HG02610 (cell line): ENCODE data around the gene MTA3.
"Not testable (repeated sequence)": the region's sequence is repeated elsewhere in the genome, so short reads cannot be mapped to it uniquely, and the experiment has no call there.

Source experiments
- ATAC-seq: cut with Tn5 transposase; IDR thresholded peaks from one replicate; pipeline ENCODE4 v1.9.1; 2021; ENCODE audit warnings: mild to moderate bottlenecking, moderate library complexity; ENCODE audit not compliant: unreplicated experiment

Gene MTA3

DNA sequence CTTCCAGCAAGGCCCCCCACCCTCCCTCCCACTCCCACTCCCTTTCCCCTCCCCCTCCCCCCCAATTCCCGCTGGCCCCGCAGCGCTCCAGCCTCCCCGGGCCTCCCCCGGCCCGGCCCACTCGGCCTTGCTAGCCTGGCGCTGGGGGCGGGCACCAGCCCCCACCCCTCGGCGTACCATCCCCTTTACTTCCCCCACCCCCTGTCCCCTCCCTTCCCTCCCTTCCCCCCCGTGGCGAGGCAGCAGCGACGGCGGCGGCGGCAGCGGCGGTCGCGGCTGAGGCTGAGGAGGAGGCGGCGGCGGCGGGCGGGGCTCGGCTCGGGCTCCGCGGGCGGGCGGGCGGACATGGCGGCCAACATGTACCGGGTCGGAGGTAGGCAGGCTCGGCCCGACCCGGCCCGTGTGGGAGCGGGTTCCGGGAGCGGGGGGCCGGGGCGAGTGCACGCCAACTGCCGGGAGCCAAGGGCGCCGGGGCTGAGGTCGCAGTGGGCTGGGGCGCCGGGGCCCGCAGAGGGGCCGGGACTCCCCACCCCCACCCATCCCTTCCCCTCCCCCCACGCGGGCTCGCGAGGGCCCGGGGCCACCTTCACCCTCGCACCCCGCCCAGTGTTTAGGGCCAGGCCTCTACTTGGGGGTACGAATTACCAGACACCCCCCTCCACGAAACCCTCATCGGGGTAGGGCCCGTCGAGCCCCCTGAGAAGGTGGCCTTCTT lies at the start of gene MTA3:
Gene MTA3 (plus strand): TSS at position 232 of the 715 bp plus-strand sequence. CDS start 114 bp downstream, at position 346.
- ATAC-seq, result peak; percentile 27

DNA sequence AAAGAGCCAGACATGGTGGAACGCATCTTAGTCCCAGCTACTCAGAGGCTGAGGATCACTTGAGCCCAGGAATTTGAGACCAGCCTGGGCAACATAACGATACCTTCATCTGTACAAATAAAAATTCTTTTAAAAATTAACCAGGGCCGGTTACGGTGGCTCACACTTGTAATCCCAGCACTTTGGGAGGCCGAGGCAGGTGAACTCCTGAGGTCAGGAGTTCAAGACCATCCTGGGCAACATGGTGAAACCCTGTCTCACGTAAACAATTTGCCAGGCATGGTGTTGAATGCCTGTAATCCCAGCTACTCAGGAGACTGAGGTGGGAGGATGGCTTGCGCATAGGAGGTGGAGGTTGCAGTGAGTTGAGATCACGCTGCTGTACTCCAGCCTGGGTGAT lies 48.8 kb upstream of the MTA3 start:
- no peak for ATAC-seq

DNA sequence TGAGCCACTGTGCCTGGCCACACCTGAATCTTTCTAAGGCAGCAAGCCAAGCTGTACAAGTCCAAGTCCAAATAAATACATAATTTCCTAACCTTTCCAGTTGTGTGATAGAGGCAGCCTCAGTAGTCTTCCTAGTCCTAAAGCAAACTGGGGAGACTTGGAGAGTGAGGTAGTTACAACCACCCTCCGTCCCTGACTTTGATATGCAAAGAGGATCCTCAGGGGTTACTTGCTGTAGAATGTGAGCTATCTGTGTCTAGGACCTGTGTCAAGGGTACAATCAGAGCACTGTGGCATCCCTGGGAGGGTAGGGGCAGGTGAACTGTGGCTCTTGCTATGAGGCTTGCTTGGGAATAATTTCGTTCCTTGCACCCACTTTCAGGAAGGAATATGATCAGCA lies 46.4 kb upstream of the MTA3 start:
- ATAC-seq, result no peak

DNA sequence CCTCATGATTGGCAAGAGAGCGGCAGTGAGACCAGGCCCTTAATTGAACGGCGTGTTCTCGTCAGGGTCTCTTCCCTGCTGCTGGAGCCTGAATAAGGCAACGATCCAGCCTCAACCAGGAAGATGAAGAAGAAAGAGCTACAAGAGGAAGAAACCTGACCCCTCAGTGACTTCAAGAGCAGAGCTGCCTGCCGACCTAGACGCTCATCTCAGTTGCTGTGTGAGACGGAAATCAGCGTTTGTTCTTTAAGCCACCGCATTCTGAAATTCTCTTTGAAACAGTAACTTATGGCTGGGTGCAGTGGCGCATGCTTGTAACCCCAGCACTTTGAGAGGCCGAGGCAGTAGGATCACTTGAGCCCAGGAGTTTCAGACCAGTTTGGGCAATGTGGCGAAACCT lies 45.1 kb upstream of the MTA3 start:
- ATAC-seq, result no peak

DNA sequence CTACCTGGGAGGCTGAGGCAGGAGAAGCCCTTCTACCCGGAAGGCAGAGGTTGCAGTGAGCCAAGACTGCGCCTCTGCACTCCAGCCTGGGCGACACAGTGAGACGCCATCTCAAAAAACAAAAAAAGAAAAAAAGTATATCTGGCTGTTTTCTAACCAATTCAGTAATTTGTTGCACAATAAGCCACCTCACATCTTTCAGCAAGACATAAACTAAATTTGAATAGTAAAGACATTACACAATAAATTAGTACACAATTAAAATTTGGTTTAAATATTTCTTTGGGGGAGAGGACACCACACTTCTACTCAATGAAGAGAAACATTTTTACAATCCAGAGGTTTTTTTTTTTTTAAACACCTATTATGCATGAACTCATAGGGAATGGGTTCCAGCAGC lies 36.0 kb upstream of the MTA3 start:
- ATAC-seq, result no peak

DNA sequence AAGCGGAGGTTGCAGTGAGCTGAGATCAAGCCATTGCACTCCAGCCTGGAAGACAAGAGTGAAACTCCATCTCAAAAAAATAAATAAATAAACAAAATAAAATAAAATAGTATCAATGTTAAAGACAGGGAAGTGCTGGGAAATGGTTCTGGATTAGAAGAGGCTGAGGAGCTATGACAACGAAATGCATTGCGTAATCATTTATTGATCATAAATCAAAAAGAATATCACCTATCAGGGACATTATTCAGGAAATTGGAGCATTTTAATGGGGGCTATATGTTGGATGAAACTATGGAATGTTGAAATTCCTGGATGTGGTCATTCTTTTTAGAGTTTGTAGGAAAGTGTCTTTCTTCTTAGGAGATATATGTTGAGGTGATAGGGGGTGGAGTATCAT lies 30.9 kb upstream of the MTA3 start:
- ATAC-seq, result no peak

DNA sequence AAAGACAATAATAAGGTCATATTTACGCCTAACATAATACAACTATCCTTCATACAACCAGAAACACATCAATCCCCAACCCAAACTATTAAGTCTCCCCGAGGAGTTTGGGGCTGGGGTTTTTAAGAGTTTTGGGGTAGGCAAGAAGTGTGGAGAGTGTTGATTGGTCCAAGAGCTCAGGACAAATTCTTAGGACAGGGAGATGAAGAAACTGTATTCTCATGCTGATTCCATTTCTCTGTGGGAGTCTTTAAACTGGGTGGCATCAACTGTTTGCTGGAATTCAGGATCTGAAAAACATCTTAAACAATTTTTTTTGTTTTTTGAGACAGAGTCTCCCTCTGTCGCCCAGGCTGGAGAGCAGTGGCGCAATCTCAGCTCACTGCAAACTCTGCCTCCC lies 25.6 kb upstream of the MTA3 start:
- ATAC-seq, result no peak

DNA sequence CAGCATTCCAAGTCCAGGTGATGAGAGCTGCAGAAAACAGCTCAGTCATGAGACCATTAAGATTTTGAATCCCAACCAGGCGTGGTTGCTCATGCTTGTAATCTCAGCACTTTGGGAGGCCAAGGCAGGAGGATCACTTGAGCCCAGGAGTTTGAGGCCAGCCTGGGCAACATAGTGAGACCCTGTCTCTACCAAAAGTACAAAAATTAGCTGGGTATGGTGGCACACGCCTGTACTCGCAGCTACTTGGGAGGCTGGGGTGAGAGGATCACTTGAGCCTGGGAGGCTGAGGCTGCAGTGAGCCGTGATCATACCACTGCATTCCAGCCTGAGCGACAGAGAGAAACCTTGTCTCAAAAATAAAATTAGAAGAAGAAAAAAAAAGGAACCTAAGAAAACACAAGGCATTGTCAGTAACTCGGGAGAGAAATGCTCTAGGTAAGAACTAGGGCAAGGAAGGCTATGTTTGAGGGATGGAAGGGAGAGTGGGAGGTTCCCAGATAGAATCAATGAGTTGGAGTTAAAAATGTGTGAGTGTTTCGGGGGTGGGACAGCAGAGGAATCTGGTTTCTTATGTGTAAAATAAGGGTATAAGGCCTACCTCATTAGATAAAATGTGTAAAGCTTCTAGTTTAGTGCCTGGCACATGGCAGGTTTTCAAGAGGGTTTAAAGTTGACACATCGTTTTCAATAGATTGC lies 23.3 kb upstream of the MTA3 start:
- no peak for ATAC-seq

DNA sequence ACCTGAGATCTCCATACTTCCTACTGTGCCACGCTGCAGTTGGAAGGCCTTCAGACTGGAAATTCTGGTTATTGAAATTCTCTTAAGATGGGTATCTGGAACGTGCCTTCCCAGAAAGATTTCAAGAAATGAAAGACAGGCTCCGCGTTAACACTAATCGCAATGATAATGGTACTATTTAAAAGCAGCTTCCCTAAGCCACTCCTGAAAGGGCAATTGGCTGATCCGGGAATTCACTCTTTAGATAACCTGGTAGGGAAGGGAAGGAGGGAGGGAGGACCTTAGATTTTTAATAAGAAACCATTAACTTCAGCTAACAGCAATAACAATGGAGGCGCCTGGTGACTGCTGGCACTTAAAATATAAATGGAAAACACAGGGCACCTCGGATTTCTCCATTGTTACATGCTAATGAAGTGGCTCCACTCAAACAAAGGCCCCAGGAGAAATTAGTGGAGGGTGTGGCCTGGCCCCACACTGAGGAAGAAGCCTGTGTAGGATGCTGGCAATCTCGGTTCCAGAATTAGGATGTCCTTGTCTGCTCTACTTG lies 22.5 kb upstream of the MTA3 start:
- ATAC-seq, result no peak

DNA sequence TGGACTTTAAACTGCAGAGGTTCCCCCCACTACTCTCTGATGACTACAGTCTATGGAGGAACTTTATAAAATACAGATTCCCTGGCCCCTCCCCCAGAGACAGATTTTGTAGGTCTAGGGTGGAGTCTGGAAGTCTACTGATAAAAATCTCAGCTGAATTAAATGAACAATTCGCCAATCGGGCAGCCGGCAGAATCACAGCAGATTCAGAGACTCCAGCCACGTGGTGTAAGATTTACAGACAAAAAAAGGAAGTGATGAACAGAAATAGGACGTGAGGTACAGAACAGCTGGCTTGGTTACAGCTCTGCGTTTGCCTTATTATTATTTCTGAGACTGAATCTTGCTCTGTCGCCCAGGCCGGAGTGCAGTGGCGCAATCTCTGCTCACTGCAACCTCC lies 21.4 kb upstream of the MTA3 start:
- ATAC-seq, result no peak

DNA sequence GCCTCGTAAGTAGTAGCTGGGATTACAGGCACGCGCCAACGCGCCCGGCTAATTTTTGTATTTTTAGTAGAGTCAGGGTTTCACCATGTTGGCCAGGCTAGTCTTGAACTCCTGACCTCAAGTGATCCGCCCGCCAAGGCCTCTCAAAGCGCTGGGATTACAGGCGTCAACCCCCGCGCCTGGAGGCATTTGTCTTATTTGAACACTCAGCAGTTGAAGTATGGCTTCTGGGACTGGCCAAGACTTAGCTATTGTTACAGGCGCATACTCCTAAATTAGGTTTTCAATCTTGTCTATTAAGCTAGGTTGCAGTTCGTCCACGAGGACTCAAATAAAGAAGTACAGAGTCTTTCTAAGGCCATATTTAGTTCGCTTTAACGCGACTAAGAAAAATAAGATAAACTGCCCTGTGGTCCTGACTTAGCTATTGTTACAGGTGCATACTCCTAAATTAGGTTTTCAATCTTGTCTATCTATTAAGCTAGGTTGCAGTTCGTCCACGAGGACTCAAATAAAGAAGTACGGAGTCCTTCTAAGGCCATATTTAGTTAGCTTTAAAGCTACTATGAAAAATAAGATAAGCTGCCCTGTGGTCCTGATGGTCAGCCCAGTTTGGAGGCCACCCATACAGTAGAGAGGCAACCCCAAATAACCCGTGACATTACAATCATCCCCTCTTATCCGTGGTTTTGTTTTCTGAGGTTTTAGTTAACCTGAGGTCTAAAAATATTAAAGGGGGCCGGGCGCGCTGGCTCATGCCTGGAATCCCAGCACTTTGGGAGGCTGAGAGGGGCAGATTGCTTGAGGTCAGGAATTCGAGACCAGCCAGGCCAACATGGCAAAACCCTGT lies 20.8 kb upstream of the MTA3 start:
- ATAC-seq, result no peak

DNA sequence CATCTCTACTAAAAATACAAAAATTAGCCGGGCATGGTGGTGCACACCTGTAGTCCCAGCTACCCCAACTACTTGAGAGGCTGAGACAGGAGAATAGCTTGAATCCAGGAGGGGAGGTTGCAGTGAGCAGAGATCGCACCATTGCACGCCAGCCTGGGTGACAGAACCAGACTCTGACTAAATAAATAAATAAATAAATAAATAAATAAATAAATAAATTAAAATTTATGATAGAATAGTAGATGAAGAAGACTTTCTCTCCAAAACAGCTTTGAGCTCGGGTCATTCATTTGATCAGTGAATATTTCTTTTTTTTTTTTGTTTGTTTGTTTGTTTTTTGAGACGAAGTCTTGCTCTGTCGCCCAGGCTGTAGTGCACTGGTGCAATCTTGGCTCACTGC lies 17.6 kb upstream of the MTA3 start:
- ATAC-seq, result no peak

DNA sequence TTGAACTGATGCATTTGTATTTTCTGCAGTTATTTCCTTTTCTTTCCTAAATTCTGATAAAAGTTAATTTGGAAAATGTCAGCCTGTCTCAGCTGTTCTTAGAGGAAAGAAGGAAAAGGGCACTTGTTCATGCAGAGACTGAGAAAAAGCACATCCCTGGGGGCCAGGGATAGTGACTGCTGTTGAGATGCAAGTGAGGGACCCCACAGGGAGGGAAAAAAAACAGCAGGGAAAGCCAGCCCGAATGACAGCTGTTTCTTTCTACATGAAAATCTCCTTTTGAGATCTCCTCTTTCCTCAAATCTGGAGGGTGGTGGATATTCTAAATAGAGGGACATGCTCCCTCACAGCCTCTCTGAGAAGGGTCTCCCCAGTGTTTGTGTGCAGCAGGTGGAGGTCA lies 14.0 kb upstream of the MTA3 start:
- no peak for ATAC-seq

DNA sequence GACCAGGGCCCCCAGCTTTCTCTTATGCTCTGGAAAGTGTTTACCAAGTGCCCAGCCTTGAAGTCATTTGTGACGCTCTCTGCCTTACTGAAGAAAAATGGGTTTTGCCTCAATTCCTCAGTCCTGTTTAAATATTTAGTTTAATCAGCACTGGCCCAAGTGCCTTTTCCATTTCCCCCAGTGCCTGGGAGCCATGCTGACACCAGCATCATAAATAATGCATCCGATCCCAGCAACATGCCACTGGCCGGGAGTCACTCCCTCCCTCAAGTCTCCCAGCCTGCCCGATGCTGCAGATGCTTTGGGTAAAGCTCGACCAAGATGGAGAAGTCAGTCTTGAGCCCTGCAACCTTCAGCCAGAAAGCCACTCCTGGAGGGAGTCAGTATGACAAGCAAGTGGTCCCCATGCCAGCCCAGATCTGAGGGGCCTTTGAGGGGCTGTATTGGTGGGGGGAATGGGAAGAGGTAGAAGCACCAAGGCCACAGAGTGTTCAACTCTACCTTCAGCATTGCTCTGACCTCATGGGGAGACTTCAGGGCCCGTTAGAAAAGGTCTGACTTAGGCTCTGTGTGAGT lies 12.0 kb upstream of the MTA3 start:
- no peak for ATAC-seq

DNA sequence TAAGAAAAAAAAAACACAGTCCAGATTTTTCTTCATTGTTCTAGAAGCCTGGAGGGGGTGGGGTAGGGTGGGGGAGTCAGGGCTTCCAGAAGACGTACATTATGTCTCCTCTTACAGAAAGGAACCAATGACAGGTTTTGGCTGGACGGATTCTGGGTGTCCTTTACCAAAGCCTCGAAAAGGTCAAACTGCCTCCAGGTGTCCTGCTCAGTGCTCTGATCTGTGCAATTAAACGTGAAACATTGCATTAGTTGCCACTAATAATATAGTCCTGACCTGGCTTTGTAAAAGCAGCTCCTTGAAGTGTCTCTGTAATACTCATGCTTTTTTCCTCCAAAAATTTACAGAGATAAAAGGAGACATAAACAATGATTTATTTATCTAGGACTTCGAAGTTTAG lies 11.1 kb upstream of the MTA3 start:
- no peak for ATAC-seq

DNA sequence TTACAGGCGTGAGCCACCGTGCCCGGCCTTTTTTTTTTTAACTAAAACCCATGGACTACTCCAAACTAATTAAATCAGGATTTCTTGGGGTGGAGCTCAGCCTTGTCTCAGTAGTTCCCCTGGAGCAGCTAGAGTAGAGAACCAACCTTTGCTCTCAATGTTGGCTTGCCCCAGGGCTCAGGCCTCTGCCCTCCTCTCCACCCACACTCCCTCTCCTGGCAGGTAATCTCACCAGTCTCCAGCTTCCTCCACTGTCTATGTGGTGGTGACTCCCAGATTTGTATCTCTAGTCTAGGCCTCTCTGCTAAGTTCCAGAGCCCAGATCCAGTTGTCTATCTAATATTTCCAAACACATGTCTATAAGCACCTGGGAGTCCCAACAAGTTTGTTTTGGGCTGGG lies 9.6 kb upstream of the MTA3 start:
- ATAC-seq, result no peak

DNA sequence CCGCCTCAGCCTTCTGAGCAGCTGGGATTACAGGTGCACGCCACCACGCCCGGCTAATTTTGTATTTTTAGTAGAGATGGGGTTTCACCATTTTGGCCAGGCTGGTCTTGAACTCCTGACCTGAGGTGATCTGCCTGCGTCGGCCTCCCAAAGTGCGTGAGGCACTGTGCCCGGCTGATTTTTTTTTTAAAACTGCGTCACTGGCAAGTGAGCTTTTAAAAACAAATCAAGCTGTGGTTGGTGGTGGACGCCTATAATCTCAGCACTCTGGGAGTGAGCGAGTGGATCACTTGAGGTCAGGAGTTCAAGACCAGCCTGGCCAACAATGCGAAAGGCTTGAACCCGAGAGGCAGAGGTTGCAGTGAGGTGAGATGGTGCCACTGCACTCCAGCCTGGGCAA lies 8.3 kb upstream of the MTA3 start:
- not testable (repeated sequence) for ATAC-seq

DNA sequence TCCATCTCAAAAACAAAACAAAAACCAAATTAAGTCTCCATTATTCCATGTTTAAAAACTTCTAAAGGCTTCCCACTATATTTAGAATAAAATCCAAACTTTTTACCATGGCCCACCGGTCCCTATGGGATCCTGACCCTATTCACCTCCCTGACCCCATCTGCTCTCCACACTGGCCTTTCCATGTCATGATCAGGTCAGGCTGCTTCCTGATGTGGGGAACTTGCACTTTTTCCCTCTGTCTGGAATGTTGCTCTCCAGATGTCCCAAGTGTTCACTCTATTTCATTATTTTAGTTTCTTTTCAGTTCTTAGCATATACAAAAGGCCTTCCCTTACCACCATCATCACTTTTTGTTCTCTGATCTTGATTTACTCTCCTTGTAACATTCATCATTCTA lies 7.5 kb upstream of the MTA3 start:
- no peak for ATAC-seq

DNA sequence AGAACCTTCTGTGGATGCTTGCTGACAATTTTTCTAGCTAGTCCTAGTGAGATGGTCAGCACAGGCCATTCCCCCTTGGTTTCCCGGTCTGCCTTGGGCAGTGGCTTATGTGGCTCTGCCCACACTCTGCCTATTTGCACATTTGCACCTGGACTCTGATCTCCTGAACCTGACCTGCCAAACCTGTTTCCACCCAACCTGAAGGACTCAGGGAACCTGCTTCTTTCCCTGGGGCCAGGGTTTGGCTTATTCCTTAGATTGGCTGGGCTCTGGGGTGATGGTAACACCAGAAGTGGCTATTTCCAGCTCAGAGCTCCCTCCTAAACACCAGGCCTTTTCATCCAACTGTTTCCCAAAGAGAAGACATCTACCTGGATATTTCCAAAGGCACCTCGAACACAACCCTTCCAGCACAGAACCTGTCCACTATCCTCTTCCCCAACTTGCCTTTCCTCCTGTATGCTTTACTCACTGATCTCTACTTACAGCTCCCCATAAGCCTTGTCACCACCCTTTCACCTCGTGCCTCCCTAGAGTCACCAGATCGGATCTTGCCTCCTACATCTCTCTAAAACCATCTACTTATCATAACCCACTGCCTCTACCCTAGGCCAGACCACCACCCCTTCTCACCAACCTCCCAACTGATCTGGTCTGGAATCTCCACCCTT lies 5.8 kb upstream of the MTA3 start:
- ATAC-seq, result no peak

DNA sequence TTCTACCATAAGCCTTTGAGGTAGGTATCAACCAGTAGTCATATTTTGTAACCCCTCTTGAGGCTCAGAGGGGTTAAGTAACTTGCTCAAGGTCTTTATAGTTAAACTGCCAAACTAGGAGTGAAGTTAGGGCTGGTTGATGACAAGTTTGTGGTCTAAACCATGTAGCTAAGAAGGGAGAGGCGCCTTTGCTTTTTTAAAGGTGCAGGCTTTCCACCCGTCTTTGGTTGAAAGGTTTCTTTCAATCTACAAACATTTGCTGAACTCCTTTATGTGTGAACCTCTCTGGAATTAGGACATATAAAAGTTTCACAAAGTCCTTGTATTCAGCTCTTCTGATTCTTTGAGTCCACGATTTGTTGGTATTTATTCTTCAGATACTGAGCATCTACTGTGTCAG lies 2.4 kb upstream of the MTA3 start:
- ATAC-seq, result no peak
